Measurements from ENCODE around the gene KDM7A.

Gene KDM7A, protein sequence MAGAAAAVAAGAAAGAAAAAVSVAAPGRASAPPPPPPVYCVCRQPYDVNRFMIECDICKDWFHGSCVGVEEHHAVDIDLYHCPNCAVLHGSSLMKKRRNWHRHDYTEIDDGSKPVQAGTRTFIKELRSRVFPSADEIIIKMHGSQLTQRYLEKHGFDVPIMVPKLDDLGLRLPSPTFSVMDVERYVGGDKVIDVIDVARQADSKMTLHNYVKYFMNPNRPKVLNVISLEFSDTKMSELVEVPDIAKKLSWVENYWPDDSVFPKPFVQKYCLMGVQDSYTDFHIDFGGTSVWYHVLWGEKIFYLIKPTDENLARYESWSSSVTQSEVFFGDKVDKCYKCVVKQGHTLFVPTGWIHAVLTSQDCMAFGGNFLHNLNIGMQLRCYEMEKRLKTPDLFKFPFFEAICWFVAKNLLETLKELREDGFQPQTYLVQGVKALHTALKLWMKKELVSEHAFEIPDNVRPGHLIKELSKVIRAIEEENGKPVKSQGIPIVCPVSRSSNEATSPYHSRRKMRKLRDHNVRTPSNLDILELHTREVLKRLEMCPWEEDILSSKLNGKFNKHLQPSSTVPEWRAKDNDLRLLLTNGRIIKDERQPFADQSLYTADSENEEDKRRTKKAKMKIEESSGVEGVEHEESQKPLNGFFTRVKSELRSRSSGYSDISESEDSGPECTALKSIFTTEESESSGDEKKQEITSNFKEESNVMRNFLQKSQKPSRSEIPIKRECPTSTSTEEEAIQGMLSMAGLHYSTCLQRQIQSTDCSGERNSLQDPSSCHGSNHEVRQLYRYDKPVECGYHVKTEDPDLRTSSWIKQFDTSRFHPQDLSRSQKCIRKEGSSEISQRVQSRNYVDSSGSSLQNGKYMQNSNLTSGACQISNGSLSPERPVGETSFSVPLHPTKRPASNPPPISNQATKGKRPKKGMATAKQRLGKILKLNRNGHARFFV
- long read RNA-seq, full-length matches to known transcripts, result 1 of 7 reads
- long read RNA-seq, partial matches to known transcripts, result 2 of 7 reads
- long read RNA-seq, other reads (novel, unspliced or antisense), result 4 of 7 reads

DNA sequence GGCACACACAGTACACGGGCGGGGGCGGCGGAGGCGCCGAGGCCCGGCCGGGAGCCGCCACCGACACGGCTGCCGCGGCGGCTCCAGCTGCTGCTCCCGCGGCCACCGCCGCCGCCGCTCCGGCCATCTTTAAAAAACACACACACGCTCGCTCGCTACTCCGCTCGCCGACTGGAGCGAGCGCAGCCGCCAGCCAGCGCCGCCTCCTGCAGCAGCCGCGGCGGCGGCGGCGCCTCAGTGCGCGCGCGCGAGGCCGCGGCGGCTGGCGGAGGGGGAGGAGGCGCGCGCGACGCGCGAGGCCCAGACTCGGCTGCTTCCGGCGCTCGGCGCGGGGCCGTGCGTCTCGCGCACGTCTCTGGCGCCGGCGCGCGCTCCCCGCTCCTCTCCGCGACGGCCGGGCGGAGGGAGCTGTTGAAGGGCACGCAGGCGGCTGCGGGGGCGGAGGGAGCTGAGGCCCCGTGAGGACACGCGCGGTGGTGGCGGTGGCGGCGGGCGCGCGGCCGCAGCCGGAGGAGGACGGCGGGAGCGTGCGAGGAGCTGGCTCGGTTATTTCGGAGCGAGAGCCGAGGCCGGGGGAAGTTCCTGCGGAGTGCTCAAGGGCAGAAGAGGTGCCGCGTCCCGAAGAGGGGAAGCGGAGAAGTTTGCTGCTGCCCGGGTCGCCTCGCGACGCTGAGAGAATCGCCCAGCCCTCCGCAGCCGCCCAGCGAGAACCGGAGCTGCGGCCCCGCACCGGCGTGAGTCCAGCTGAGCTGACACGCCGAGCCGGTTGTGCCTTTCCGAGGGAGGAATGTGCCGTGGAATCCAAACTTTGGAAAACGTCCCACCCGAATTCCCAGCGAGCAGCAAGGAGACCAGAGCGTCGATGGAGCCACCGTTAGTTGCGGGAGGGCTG is at the start of gene KDM7A:
Gene KDM7A, minus strand, starts transcription at position 173 of the 892 bp plus-strand sequence. Its CDS starts 46 bp downstream, at position 127.
- peak; percentile 61 to 75 for DNase-seq (ENCODE audit: low read depth in 1 of 2, low spot score in 1 of 2)
- TF ChIP-seq GABPA (IDR thresholded peaks at IDR 0.05; ENCODE audit: low read depth) (no peak), SPI1 (IDR thresholded peaks at IDR 0.05; ENCODE audit: borderline replicate concordance, low read depth) (peak; percentile 47; the same call in 1 of the 2 replicates)
- Histone ChIP-seq H3K27me3 (ENCODE audit: insufficient read depth, poor library complexity, severe bottlenecking) (peaks cover 17% of the 10 kb centered on the region), H3K27ac (replicated peaks) (peak within 1 kb of the TSS; percentile 47), H3K4me3 (replicated peaks; ENCODE audit: insufficient read depth, low read length) (peak within 1 kb of the TSS; percentile 48)

DNA sequence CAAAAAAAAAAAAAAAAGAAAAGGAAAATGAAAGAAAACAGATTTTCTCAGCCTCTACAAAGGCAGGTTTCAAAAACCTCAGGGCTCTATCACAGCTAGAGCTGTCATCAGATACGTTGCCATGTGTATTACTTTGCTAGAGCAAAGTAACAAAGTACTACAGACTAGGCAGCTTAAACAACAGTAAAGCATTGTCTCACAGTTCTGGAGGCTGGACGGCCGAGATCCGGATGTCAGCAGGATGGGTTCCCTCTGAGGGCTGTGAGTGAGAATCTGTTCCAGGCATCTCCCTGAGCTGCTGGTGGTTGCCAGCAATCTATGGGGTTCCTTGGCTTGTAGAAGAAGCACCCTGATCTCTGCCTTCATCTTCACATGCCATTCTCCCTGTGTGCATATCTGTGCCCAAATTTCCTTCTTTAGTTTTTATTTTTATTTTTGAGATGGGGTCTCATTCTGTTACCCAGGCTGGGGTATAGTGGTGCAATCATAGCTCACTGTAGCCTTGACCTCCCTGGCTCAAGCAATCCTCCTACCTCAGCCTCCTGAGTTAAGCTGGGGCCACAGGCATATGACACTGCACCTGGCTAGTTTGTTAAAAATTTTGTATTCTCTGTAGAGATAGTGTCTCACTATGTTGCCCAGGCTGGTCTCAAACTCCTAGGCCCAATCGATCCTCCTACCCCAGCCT is 48.9 kb upstream of the KDM7A start:
- Histone ChIP-seq H3K27me3 (ENCODE audit: insufficient read depth, poor library complexity, severe bottlenecking) (peaks cover 23% of the 10 kb centered on the region), H3K4me3 (replicated peaks; ENCODE audit: insufficient read depth, low read length) (no peak overlapping the region), H3K27ac (replicated peaks) (no peak overlapping the region)
- no peak for DNase-seq (ENCODE audit: low read depth in 1 of 2, low spot score in 1 of 2)
- no peak for TF ChIP-seq SPI1 (IDR thresholded peaks at IDR 0.05; ENCODE audit: borderline replicate concordance, low read depth)
- TF ChIP-seq GABPA (IDR thresholded peaks at IDR 0.05; ENCODE audit: low read depth), result no peak
- TF ChIP-seq, protein P1, sequence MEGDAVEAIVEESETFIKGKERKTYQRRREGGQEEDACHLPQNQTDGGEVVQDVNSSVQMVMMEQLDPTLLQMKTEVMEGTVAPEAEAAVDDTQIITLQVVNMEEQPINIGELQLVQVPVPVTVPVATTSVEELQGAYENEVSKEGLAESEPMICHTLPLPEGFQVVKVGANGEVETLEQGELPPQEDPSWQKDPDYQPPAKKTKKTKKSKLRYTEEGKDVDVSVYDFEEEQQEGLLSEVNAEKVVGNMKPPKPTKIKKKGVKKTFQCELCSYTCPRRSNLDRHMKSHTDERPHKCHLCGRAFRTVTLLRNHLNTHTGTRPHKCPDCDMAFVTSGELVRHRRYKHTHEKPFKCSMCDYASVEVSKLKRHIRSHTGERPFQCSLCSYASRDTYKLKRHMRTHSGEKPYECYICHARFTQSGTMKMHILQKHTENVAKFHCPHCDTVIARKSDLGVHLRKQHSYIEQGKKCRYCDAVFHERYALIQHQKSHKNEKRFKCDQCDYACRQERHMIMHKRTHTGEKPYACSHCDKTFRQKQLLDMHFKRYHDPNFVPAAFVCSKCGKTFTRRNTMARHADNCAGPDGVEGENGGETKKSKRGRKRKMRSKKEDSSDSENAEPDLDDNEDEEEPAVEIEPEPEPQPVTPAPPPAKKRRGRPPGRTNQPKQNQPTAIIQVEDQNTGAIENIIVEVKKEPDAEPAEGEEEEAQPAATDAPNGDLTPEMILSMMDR (IDR thresholded peaks at IDR 0.05; ENCODE audit: insufficient read depth, low read length), result no peak
- TF ChIP-seq POLR2AphosphoS5 (IDR thresholded peaks at IDR 0.05; ENCODE audit: low read depth), result no peak

DNA sequence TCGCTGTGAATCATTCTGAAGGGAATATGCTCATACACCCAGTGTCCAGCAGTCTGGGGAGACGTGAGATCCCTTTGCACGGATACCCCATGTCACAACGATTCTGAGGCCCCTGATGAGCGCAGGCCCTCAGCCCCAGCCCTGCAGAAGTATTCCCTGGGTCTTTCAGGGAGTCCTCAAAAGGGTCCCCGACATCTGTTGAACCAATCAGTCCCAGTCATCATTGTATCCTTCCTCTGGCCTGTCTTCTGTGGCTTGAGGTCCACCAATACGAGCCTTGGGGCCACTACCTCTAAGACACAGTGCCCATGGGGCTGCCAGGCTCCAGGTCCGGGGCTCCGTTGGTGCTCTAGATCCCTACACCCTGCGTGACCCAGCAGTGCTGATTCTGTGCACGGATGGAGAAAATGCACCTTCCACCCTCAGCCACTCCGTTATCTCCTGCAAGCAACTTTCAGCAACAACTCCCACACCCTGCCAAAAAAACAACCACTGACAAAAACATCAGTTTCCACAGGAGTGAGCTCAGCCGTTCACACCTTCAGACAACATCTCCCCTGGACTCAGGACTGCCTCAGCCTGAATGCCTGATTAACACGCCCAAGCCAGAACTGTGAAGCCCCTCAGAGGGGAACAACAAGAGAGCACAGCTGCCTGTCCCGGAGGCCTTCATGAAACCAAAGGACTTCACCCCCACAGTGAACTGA is 46.9 kb upstream of the KDM7A start:
- DNase-seq (ENCODE audit: low read depth in 1 of 2, low spot score in 1 of 2), result no peak
- no peak overlapping the region for H3K27ac ChIP-seq (replicated peaks)
- peaks cover 10% of the 10 kb centered on the region for H3K27me3 ChIP-seq (ENCODE audit: insufficient read depth, poor library complexity, severe bottlenecking)
- H3K4me3 ChIP-seq (replicated peaks; ENCODE audit: insufficient read depth, low read length), result no peak overlapping the region
- TF ChIP-seq POLR2AphosphoS5 (IDR thresholded peaks at IDR 0.05; ENCODE audit: low read depth) (no peak), GABPA (IDR thresholded peaks at IDR 0.05; ENCODE audit: low read depth) (no peak), SPI1 (IDR thresholded peaks at IDR 0.05; ENCODE audit: borderline replicate concordance, low read depth) (no peak)
- TF ChIP-seq, protein P2, sequence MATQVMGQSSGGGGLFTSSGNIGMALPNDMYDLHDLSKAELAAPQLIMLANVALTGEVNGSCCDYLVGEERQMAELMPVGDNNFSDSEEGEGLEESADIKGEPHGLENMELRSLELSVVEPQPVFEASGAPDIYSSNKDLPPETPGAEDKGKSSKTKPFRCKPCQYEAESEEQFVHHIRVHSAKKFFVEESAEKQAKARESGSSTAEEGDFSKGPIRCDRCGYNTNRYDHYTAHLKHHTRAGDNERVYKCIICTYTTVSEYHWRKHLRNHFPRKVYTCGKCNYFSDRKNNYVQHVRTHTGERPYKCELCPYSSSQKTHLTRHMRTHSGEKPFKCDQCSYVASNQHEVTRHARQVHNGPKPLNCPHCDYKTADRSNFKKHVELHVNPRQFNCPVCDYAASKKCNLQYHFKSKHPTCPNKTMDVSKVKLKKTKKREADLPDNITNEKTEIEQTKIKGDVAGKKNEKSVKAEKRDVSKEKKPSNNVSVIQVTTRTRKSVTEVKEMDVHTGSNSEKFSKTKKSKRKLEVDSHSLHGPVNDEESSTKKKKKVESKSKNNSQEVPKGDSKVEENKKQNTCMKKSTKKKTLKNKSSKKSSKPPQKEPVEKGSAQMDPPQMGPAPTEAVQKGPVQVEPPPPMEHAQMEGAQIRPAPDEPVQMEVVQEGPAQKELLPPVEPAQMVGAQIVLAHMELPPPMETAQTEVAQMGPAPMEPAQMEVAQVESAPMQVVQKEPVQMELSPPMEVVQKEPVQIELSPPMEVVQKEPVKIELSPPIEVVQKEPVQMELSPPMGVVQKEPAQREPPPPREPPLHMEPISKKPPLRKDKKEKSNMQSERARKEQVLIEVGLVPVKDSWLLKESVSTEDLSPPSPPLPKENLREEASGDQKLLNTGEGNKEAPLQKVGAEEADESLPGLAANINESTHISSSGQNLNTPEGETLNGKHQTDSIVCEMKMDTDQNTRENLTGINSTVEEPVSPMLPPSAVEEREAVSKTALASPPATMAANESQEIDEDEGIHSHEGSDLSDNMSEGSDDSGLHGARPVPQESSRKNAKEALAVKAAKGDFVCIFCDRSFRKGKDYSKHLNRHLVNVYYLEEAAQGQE (IDR thresholded peaks at IDR 0.05; ENCODE audit: insufficient replicate concordance, low read depth), result no peak
- TF ChIP-seq, protein P1 (IDR thresholded peaks at IDR 0.05; ENCODE audit: insufficient read depth, low read length), result no peak

DNA sequence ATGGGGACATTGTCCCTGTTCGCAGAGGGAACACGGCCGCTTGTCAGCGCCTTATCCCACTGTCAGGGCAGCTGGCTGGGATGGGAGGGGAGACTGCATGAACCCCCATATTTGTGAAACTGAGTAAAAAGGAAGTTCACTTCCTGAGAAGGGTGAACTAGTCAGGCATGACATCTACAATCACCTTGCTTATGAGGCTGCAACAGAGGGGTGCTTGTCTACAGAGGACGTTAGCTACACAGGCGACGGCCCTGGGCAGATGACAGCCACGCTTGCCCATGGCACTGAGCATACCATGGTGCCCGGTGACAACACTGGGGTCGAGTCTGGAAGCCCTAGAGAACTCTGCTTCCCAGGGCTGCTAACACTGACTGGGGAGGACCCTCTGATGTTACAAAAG is 46.0 kb upstream of the KDM7A start:
- H3K27me3 ChIP-seq (ENCODE audit: insufficient read depth, poor library complexity, severe bottlenecking), result peaks cover 10% of the 10 kb centered on the region
- TF ChIP-seq, protein P2 (IDR thresholded peaks at IDR 0.05; ENCODE audit: insufficient replicate concordance, low read depth), result no peak
- TF ChIP-seq, protein P1 (IDR thresholded peaks at IDR 0.05; ENCODE audit: insufficient read depth, low read length), result no peak
- TF ChIP-seq GABPA (IDR thresholded peaks at IDR 0.05; ENCODE audit: low read depth) (no peak), POLR2AphosphoS5 (IDR thresholded peaks at IDR 0.05; ENCODE audit: low read depth) (no peak), SPI1 (IDR thresholded peaks at IDR 0.05; ENCODE audit: borderline replicate concordance, low read depth) (no peak)
- DNase-seq (ENCODE audit: low read depth in 1 of 2, low spot score in 1 of 2), result no peak
- H3K27ac ChIP-seq (replicated peaks), result no peak overlapping the region
- no peak overlapping the region for H3K4me3 ChIP-seq (replicated peaks; ENCODE audit: insufficient read depth, low read length)
